ENCODE measurements around the gene MRGPRX4. TPM values are rescaled to one million over a fixed set of nuclear protein-coding genes. Genes with fewer than 3 reads are reported as not detected.

The MRGPRX4 gene
- not detected for total RNA-seq

DNA sequence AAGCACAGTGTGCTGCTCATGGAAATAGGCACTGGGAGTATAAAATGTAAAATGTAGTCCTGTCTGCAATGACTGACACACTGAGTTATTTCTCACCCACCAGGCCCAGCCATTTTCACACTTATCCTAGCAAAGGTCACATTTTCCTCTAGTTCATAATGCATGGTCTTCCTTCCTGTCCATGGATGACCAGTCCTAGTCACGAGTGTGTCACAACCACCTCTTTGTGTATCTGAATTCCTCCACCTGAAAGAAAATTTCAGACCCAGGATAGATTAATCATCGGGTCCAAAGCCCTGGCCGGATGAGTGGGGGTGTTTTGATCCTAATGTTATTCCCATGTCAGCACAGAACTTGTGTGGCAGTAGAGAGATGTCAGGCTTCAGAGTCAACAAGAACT, at the start of gene MRGPRX4:
Gene MRGPRX4 (plus strand): TSS at position 172 of the 400 bp plus-strand sequence. CDS start 420 bp downstream, outside the sequence.

GRCh38 chr11:18132341-18132740, 40.3 kb upstream of the MRGPRX4 start, which contains the start of gene MRGPRX3:
MRGPRX3 (plus strand) TSS chr11:18132571; CDS start chr11:18137203, 4,632 bp downstream.

Other genes with a start within 250 kb of the MRGPRX4 start
- 10 to 100 TPM; 35.8 to 38.3 TPM for gene SERGEF, start 159.8 kb upstream of the MRGPRX4 start, total RNA-seq
- under 1 TPM; 0.14 to 0.40 TPM for gene TPH1, start 126.6 kb upstream of the MRGPRX4 start, total RNA-seq
- gene SAAL1, start 66.8 kb upstream of the MRGPRX4 start, total RNA-seq, result 10 to 100 TPM; 17.4 to 20.5 TPM
- not detected for gene MRGPRX3, start 40.3 kb upstream of the MRGPRX4 start, total RNA-seq
- gene SAA4, start 64.0 kb downstream of the MRGPRX4 start, total RNA-seq, result not detected
- not detected for gene SAA2, start 75.8 kb downstream of the MRGPRX4 start, total RNA-seq
- not detected for gene SAA1, start 93.4 kb downstream of the MRGPRX4 start, total RNA-seq
- gene HPS5, start 149.3 kb downstream of the MRGPRX4 start, total RNA-seq, result 10 to 100 TPM; 14.8 to 17.5 TPM
- 10 to 100 TPM; 43.6 to 48.2 TPM for gene GTF2H1, start 149.7 kb downstream of the MRGPRX4 start, total RNA-seq
- gene LDHA, start 221.7 kb downstream of the MRGPRX4 start, total RNA-seq, result 100 to 1,000 TPM; 874 to 875 TPM
- gene LDHC, start 239.5 kb downstream of the MRGPRX4 start, total RNA-seq, result not detected